NCI-H187 (cell line): ENCODE results near the gene AARS2.
"Not testable (repeated sequence)": the region's sequence is repeated elsewhere in the genome, so short reads cannot be mapped to it uniquely, and the experiment has no call there.

Source experiments
- DNase-seq, 2 experiments: peaks; one replicate each; lab custom pipeline; 2025; lab: John Stamatoyannopoulos, UW

Gene AARS2

GRCh38 chr6:44329858-44330257 lies 16.7 kb upstream of the AARS2 start:
- DNase-seq: no peak

DNA sequence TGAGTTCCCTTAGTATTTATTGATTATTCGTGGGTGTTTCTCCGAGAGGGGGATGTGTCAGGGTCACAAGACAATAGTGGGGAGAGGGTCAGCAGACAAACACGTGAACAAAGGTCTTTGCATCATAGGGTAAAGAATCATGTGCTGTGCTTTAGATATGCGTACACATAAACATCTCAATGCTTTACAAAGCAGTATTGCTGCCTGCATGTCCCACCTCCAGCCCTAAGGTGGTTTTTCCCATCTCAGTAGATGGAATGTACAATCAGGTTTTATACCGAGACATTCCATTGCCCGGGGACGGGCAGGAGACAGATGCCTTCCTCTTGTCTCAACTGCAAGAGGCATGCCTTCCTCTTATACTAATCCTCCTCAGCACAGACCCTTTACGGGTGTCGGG lies 15.1 kb upstream of the AARS2 start:
- not testable (repeated sequence) for DNase-seq

GRCh38 chr6:44327760-44328159 lies 14.6 kb upstream of the AARS2 start:
- DNase-seq: no peak

DNA sequence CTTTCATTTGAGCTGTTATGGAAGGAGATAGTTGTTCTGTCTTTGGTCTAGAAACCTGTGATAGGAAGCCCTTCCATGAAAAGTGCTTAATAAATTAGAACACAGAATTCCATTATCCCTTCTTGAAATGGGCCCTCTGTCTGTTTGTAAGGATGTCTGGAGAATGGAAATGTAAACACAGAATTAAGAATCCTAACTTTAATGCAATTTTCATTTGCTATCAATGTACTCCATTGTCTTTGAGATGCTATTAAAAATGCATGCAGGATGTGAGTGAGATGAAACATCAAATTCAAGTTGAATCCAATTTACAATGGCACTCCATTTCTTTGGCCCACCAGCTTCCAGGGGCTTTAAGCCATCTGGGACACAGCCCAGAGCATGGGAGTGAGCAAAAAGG lies 13.9 kb upstream of the AARS2 start:
- DNase-seq: no peak

GRCh38 chr6:44321210-44321609 lies 8.1 kb upstream of the AARS2 start:
- no peak for DNase-seq

GRCh38 chr6:44317136-44317631 lies 4.0 kb upstream of the AARS2 start:
- not testable (repeated sequence) for DNase-seq

DNA sequence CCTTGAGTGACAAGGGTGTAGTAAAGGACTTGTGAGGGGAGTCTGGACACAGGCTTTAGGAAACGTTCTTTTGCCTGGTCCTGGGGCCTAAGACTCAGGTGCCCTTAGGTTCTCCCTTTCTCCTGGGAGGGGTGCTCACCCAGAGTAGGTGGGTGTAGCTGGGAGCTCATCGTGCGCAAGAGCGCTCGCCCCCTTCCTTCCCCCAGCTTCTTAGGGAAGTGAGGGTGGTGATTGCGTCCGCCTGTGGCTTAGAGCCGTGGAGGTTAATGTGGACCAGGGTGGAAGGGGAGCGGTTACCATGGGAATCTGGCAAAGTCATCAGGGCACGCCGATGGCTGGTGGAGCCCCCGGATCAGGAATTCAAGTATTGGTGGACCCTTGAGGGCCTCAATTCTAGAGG lies 3.3 kb upstream of the AARS2 start:
- DNase-seq: no peak

DNA sequence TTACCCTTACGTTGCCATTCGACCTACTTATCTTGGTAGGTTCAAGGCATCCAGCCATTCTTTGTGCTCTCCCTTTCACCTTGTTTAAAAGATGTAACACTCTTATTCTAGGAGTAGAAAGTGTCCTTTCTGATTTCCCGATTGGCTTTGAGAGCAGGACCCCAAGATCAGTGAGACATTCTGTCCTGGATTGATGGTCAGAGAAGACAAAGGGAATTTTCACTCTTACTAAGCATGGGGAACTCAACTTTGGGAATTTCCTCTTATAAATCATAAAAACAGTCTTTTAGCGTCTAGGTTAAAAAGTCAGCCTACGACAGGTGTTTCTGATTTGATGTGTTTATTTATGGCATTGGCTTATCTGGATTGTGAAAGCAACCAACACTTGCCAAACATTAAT lies 2.8 kb upstream of the AARS2 start:
- no peak for DNase-seq

GRCh38 chr6:44315516-44315915 lies 2.4 kb upstream of the AARS2 start:
- no peak for DNase-seq

DNA sequence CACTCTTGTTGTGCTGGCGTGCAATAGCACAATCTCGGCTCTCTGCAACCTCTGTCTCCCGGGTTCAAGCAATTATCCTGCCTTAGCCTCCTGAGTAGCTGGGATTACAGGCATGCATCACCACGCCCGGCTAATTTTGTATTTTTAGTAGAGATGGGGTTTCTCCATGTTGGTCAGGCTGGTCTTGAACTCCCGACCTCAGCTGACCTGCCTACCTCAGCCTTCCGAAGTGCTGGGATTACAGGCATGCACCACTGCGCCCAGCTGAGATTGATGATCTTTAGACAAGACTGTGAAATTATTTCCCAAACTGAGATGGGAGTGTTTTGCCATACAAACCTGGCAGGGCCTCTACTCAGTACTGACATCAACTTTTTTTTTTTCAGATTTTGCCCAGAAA lies 1.5 kb upstream of the AARS2 start:
- DNase-seq: not testable (repeated sequence)

GRCh38 chr6:44311767-44312166 lies 1.4 kb downstream of the AARS2 start:
- no peak for DNase-seq

- no peak for DNase-seq
These were observed 1.8 kb downstream of the AARS2 start for GRCh38 chr6:44311304-44311703.

- no peak for DNase-seq
These were observed 2.9 kb downstream of the AARS2 start for GRCh38 chr6:44310241-44310640.

DNA sequence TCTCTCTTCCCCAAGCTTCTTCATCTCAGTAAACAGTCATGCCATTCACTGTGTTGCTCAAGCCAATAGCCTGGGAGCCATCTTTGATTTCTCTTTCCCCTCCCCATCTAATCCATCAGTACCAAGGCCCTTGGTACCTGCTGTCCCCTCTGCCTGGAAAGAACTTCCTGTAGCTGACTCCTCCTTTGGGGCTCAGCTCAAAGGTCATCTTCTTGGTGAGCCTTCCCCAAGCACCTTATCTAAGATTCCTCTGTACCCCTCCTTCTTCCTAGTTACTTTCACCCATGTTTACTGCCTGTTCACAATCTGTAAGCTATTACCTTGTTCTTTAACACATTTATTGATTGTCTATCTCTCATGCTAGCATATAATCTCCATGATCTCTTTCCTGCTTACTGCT lies 3.5 kb downstream of the AARS2 start:
- no peak for DNase-seq

GRCh38 chr6:44309092-44309491 lies 4.1 kb downstream of the AARS2 start:
- no peak for DNase-seq

- no peak for DNase-seq
These were observed 5.9 kb downstream of the AARS2 start for GRCh38 chr6:44307217-44307616.

DNA sequence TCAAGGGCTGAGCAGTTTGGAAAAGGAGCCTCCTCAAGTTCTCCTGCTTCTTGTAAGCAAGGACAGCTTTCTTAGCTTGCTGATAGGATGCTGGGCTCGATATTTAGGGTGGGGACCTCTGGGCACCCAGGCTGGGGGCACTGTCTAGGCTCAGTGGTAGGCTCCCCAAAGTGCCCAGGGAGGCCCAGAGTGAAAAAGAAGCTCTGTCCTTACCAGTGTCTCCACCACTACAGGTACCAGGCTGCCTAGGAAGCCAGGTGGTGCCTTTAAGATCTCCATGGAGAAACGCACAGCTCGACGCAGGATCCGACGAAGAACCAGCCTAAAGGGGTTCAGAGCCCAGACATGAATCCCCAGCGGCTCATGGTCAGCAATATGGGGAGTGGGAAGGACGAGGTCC lies 6.4 kb downstream of the AARS2 start:
- no peak for DNase-seq

- DNase-seq: no peak
These were observed 7.9 kb downstream of the AARS2 start for GRCh38 chr6:44305200-44305725.

DNA sequence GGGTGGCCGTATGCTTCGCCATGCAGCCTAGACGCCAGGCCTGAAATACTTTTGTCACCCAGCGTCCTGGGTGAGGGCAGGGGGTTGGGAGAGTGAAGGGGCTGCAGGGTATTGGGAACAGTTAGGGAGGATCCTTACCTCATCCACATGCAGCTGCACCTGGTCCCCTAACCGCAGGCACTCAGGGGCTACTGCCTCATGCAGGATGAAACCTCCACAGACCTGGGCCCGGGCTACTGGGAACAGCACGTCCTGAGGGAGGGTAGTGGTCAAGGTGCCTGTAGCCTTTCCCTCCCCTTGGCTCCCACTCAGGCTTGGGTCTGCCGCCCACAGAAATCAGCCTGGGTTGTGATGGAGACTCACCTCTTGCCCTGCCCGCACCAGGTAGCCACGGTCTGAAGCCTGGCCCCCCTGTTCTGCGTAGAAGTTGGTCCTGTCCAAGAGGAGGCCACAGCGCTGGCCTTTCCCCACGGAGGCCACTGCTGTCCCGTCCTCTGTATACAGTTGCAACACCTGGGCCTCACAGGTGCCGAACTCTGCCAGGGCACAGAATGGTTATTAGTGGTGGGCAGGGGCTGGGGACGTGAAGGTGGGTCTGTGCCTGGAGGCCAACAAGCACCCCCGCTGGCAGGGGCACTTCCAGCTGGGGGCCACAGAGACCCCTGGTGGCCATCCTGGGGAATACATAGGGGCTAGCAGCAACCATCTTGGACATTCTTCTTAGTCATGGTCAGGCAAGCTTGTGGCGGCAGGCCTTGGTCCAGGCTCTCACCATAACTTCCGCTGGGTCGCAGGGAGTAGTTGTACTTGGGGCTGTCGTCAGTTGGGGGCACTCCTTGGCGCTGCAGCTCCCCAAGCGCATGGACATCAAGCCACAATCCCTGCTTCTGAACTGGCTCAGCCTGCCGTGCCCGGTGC lies 8.6 kb downstream of the AARS2 start:
- DNase-seq: no peak

DNA sequence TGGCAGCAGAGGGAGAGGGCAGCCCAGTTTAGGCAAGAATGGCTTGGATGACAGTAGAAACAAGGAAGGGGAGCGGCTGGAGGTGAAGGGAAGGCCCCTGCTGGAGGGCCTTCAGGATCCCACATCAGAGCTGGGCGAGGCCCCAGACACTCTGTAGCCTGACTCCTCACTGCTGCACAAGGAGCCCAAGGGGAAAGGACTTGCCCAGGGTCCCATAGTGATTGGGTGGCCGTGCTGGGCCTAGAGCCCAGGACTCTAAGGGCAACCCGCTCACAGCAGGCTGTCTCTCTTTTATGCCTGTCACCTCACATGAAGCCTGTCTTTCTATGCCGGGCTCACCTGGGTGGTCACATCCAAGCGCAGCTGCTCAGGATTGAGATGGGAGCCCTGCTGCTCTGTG lies 9.3 kb downstream of the AARS2 start:
- DNase-seq: no peak

DNA sequence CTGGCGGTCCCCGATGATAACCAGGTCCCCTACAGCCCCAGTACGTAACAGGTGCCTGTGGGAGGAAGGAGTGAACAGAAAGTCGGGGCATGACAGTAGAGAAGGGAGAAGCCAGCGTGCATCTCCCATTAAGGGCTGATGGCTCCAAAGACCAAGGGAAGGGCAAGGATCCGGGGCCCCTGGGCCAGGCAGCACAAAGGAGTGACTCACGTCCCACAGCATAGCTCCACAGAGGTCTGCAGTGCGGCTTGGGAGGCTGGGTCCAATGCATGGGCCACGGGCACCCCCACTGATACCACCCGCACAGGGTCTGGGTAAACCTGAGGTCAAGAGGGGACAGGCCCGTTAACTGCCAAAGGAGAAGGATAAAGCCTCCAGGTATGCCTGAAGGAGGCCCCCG lies 10.3 kb downstream of the AARS2 start:
- no peak for DNase-seq

GRCh38 chr6:44301782-44302564 lies 11.2 kb downstream of the AARS2 start:
- no peak for DNase-seq

DNA sequence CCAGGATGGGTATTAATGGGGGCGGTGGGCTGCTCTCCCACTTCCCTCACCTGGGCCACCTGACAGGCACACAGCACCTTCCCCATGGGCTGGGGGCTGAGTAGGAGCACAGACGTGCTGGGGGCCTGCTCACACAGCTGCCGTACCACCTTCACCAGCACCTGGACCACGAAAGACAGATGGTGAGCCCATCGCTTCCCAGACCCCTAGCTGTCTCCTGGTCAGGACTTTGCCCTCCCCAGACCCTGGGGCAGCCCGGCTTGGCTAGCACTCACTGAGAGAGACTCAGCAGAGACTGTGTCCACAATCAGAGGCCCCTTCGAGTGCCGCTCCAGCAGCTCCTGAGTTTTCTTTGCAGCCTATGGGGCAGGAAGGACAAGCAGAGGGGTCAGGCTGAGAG lies 12.0 kb downstream of the AARS2 start:
- no peak for DNase-seq
